ENCODE results near the gene SOX13.
"Not testable (repeated sequence)": the region's sequence is repeated elsewhere in the genome, so short reads cannot be mapped to it uniquely, and the experiment has no call there.

The SOX13 gene

DNA sequence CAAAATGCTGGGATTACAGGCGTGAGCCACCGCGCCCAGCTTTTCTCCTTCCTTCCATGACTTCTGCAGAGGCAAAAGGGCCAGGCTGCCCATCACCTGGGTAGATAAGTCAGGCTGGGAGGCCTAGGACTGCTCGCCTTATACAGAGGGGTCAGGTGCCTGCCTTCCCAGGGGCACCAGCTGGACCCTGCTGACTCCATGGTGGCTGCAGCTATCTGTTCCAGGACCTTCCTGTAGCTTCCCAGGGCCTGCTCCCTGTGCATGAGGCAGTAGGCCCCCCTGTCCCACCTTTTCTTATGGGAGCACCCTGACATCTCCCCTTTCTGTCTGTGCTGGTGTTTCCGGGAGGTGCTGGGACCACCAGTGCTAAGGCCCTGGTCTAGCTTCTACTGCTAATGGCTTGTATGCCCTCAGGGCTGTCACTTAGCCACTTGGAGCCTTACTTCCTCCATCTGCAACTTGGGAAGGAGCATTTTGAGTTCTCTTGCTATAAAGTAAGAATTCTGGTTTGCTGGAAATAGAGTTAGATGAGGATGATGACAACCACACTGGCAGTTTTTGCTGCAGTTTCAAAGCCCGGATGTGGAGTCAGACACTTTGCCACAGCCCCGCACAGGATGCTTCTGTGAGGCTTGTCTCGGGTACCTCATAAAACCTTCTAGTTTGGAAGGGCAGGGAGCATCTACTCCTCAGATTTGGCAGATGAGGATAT, 14.4 kb downstream of the SOX13 start:
- no peak for DNase-seq (ENCODE audit: low read depth in 3 of 3)

DNA sequence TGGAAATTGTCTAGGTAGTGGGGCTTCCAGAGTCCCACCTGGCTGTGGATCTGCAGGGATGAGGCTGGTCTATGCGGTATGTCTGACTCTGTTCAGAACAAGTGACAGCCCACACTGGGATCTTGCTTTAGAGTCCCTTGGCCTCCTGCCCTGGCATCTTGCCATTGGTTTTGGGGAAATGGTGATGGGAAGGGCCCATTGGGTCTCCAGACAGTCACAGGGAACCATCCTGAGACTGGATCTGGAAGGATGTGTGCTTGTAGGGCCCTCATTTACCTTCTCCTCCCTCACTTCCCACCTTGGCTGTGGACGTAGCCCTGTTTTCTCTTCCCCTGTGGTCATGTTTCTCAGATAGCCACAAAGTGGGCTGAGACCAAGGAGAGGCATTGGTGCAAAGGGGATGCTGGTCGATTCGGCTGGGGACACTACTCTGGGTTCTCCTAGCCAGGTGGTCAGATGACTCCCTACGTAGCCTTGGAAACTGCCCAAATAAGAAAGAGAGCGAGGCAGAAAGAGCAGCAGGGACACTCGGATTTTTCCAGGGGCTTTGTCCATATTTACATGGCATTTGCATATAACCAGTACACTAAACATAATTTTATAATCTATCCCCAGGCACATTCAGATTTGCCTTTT, 15.1 kb downstream of the SOX13 start:
- no peak for DNase-seq (ENCODE audit: low read depth in 3 of 3)

DNA sequence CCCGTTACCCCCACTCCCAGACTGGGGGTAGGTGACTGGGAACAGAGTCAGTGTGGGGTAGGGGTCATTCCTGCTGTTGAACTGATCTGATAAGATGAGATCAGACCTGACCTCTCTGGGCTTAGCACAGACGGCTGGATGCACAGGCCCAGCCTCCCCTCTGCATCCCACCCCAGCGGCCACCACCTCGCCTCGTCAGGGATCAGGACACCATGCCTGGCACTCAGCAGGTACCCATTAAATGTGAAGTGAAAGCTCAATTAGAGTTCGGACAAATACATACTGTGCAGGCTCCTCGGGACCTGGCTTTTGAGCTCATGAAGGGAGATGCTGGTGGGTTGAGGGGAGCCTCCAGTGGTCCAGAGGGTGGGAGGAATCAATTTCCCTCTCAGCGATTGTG, 15.7 kb downstream of the SOX13 start:
- no peak for DNase-seq (ENCODE audit: low read depth in 3 of 3)

DNA sequence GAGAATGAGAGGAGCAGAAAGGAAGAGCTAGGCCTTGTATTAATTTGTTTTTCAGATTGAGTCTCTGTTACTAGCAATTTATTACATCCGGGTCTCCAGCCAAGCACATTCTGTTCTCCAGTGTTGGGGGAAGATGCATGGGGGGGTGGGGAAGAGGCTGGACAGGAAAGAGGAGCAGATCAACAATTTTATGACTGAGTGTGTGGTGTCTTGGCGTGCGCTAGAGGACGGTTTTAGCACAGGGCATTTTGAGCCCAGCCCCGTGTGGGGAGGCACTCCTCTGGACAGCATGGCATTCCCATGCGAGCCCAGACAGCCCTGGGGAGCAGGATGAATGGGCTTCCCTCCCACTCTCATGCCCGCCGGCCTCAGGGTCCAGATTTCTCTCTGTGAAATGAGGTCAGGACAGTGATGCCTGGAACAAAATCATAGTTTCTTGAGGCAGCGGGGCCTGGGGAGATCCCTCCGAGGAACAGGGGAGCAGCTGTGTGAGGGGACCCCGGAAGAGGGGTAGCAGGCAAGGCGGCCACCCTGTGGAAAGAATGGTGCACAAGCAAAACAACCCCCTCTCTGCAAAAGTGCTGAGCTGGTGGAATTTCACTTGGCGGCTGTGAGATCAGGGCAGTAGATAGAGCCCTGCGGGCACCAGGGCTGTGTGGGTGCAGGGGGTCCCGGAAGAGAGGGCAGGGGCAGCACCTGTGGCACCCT, 16.3 kb downstream of the SOX13 start:
- DNase-seq (ENCODE audit: low read depth in 3 of 3) = no peak

DNA sequence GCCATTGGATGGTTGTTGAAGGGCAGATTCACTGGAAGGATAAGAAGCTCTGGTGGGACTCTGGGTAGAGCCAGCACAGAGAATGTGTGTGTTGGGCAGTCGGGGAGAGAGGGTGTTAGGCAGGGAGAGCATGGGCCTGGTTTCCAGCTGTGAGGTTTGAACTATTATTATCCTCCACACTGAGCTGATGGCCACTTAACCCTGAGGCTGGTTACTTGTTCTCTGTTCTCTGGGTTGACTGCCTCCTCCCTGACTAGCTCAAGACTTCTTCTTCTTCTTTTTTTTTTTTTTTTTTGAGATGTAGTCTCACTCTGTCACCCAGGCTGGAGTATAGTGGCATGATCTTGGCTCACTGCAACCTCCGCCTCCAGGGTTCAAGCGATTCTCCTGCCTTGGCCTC, 17.2 kb downstream of the SOX13 start:
- DNase-seq (ENCODE audit: low read depth in 3 of 3) = not testable (repeated sequence)

DNA sequence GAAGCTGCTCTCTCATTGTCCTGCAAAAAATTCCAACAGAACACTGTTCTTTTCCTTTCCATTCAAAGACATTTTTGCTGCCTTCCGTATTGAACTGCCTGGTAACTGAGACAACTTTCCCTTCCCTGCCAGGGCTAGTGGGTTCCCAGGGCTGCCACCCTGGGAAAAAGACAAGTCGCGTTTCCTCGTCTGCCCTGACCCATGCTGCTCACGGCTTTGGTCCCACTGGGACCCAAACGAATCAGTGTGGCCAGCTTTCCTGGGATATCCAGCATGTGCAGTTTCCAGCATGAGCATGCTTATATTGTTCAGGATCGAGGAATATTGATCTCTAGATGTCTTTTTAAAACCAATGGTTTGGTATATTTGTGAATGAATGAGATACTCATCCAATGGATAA, 18.2 kb downstream of the SOX13 start:
- no peak for DNase-seq (ENCODE audit: low read depth in 3 of 3)

DNA sequence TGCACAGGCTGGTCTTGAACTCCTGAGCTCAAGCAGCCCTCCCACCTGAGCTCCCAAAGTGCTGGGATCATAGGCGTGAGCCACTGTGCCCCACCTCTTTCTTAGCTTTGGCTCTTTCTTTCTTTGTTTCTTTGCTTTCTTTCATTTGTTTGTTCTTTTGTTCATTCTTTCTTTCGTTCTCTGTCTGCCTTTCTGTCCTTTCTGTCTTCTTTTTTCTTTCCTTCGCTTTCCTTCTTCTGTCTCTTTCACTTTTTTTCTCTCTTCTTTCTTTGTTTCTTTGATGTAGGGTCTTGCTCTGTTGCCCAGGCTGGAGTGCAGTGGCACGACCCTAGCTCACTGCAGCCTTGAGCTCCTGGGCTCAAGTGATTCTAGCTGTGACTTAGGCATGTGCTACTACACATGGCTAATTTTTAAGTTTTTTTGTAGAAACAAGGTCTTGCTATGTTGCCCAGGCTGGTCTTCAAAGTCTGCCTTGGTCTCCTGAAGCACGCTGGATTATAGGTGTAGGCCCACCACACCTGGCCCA, 18.9 kb downstream of the SOX13 start:
- no peak for DNase-seq (ENCODE audit: low read depth in 3 of 3)

DNA sequence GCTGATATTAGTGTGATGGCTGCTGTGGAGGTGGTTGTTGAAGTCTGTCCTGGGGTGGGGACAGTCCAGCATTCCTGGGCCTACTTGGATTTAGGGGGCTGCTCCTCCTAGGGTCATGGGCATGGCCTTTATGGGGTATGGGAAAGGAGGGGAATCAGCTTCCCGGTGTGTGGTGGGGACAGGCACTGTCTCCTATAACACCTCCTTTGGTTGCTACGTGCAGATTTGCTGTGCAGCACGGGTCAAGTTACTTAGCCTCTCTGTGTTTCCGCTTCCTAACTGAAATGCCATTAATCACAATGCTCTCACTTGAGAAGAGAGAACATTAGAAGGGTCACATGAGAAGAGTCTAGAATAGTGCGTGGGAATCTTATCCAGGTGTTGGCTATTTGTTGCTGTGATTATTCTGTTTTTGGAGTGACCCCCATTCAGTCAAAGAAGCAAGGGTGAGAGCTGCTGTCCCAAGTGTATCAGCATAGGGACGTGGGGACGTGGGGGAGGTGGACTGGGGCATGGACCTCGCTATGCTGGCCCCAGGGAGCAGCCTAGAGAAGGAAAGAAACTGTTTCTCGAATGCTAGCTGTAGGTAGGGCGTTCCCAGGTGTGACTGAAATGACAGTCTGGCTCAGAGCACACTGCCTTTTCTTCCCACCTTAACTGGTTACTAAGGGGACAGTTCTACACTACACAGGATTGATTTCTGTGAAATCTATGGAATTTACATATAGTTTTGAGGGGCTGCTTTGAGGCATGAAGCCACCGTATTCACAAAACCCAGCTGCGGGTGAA, 19.9 kb downstream of the SOX13 start:
- no peak for DNase-seq (ENCODE audit: low read depth in 3 of 3)

DNA sequence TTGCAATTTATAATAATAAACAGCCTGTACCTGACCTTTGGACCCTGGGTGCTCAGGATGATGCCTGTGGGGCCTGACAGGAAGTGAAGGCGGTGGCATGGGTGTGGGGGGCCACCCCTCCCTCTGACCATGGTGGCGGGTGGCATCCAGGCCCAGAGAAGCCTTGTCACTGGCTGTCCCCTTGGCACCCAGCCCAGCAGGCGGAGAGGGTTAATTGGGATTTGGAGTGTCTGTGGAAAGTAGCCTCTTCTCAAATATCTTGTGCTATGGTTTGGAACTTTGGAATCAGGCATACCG, 20.5 kb downstream of the SOX13 start:
- no peak for DNase-seq (ENCODE audit: low read depth in 3 of 3)

DNA sequence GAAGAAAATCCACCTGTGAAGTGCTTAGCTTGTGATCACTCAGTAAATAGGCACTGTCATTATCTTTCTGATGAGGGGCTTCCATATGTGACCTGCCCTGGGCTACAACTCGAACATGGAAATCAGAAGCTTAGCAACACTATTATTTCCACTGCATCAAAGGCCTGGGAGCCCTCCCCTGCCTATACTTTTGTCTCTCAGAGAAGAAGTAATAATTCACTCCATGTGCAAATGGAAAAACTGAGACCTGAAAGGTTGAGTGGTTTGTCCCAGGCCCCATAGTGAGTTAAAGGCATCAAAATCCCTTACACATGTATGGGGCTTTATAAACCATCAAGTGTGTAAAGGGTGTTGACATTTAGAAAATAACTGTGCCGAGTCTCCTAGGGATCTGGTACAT, 20.9 kb downstream of the SOX13 start:
- no peak for DNase-seq (ENCODE audit: low read depth in 3 of 3)

DNA sequence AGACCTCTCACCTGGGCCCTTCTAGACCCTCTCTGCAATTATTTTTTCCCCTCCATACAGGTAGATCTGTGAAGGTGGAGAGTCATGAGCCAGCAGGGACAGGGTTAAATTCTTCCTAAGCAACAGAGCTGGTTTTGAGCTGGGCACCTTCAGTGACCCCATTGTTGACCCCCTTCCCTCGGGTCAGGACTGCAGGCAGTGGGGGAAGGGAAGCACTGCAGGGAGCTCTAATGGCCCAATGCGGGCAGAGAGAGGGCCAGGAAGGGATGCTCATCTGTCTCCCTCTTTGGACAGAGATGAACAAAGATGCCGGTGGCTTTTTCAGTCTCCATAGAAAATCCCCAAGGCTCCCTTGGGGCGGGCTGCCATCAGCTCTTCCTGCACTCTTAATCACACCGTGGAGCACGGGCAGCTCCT, 21.4 kb downstream of the SOX13 start:
- no peak for DNase-seq (ENCODE audit: low read depth in 3 of 3)

DNA sequence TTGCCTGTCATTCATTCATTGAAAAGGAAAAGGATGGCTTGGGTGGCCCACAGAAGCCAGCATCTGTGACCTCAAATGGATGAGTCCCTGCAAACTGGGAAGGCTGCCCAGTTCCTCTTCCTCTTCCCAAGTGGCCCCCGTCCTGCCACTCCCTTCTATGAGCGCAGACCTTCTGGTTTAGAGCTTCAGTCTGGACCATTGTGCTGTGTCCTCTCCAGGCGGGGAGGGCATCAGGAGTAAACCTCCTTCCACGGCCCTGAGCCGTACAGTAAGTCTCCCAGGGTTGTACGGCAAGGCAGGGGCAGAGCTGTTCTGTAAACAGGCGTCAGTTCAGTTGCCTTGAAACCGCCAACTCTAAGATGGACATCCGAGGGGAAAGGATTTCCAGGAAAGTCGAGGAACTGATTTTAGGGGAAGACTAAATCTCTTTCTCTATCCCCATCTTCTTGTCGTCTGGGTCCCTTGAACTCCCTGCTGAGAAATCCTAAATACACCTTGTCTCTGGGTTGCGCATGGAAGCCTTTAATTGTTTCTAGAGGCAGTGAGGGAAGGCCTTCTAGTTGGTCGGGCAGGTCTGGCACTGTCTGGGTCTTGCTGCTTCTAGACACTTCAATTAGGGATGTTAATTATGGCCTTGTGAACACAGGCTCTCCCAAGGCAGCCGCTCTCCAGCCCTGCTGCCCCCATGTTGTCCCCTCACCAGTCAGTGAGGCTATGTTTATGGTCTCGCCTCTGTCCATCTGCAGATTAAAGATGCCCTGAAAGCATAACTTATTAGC, 22.1 kb downstream of the SOX13 start:
- DNase-seq (ENCODE audit: low read depth in 3 of 3) = no peak

DNA sequence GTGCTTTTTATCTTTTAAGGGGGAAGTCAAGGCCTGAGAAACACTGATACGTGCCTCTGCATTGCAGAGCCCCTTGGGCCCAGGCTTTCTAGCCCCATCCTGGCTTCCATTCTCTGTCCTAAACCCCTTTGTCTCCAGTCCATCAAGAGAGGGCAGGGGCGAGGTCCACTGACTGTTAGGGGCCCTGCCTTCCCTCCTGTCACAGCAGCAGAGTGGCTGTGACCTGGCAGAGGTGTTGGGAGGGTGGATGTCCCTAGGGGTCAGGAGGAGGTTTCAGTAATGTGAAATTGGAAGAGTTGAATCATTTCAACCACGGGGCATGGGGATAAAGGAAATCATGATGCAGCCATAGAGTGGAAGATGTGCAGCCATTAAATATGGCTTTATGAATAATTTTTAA, 24.0 kb downstream of the SOX13 start:
- DNase-seq (ENCODE audit: low read depth in 3 of 3) = no peak

DNA sequence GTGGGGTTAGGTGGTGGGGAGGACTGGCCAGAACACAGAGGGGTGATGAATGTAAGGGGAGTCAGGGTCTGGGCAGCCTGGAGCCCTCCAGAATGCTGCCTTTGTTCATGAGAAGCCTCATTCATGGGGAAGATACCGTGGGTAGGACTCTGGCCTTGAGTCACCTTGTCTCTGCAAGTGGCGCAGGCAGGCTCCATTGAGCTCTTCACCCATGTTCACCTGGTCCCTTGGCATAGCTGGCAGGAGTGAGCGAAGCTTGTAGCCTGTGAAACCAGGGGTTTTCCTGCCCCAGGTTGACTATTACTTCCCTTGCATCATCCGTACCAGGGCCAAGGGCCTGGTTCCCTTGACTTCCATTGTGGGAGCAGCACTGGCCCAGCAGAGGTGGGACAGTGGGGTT, 25.8 kb downstream of the SOX13 start:
- no peak for DNase-seq (ENCODE audit: low read depth in 3 of 3)

DNA sequence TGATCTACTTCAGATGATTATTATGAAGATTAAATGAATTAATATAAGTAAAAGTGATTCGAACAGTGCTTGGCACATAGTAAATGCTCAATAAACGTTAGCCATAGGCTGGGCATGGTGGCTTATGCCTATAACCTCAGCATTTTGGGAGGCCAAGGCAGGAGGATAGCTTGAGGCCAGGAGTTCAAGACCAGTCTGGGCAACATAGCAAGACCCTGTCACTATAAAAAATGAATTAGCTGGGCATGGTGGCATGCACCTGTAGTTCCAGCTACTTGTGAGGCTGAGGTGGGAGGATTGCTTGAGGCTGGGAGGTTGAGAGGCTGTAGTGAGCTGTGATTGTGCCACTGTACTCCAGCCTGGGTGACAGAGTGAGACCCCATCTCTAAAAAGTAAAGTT, 26.8 kb downstream of the SOX13 start:
- not testable (repeated sequence) for DNase-seq (ENCODE audit: low read depth in 3 of 3)

DNA sequence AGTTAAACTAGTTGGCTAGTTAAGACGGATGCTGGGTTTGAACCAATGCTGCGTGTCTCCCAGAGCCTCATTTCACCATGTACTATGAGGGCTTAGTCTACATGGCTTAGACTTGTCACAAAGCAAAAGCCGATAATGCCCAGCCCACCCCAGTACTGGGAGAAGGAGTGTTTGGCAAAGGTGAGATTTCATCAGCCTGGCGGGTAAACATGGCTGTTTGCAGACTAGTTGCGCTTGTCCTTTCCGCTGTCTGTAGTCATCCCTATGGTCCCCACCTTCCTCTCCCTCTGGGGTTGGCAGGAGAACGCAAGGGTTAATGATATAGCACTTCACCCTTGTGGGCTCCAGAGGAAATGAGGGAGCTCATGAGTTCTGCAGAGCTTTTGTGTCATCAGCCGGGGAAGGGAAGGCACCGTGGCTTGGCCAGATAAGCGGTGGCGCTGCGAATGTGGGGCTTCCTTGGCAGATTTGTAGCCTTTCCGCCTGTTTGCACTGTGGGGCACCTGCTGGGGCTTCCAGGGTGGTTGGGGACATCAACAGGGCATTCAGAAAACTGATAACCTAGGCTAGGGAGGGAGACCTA, 29.2 kb downstream of the SOX13 start:
- no peak for DNase-seq (ENCODE audit: low read depth in 3 of 3)

DNA sequence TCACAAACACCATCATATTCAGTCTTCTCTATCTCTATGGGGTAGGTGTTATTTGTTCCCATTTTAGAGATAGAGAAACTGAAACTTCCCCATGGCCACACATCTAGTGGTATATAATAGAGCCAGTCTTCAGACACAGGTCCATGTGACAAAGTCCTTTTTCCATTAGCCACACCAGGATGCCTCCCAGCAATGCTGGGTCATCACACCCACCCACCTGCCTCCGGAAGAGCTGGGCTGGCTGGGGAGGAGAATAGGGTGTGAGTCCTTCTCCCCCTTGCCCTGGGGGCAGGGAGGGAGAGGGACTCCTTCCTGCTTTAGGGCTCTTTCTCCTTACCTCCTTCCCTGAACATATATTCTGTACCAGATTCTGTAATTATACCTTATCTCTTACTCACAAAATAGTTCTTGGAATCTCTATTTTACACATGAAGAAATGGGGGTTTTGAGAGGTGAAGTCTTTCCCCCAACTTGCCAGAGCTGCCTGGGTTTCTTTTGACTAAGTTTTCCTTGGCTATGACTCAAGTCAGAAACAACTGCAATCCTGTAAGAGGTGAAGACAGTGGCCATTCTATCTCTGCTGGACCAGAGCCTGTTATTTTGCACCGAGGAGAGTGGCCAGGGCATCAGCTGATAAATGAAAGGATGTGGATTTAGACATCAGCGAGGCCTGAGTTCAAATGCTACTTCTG, 30.0 kb downstream of the SOX13 start:
- no peak for DNase-seq (ENCODE audit: low read depth in 3 of 3)

DNA sequence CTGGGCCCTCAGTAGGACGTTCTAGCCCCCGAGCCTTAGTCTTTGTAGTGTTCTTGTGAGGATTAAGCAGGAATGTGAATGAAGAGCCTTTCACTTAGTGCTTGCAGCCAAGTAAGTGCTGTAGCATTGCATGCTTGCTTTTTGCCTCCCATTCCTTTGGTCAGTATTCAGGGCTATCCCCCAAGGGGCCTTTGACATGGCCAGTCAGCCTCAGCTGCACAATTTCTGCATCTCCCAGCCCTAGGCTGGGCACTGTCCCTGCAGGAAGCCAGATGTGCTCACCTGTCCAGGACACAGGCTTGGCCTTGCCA, 30.5 kb downstream of the SOX13 start:
- DNase-seq (ENCODE audit: low read depth in 3 of 3) = no peak

DNA sequence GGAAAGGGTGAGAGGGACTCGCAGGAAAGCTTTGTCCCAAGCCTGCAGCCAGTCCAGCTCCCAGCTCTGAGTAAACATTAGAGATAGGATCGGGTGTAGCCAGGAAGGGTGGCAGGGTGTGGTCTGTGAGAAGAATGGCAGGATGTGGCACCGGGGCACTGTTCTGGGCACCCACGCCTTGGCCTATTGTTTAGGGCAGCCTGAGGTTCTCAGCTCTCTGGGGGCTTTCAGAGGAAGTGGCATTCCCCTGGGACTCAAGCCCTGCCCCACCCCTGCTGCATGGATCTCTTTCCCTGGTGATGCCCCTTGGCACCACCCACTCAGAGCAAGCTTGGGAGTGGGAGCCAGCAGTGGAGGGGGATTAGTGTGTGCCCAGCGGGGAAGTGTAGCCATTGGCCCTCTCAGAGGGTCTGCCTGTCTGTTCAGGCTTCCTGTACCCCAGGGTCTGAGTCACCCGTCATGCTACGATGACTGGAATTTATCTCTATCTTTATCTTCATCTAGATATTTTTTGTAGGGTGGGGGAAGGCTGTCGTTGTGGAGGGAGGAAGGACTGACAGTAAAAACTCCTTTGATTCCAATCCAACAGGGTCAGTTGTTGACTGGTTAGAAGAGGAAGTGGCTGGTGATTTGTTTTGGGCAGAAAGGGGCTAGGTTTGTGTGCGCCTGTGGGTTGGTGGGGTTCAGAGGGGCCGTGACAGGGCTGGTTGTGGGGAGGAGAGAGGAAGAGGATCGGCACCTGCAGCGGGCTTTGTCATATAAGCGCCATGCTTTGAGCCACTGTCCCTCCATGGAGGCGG, 31.6 kb downstream of the SOX13 start:
- DNase-seq (ENCODE audit: low read depth in 3 of 3) = no peak

DNA sequence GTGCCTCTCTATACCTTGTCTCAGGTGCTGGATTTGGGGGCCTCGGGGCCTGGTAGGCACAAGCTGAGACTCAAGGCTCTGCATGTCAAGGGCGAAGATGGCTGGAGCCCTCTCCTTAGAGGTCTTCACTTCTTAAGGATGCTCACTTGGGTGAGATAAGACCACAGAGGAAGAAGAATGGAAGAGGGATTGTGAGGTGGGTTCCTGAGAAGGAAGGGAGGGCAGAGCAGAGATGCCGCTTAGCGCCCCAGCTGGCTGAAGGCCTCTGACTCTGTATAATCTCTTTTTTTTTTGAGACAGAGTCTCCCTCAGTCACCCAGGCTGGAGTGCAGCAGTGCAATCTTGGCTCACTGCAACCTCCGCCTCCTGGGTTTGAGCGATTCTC, 32.2 kb downstream of the SOX13 start:
- no peak for DNase-seq (ENCODE audit: low read depth in 3 of 3)

All from stimulated activated CD4-positive, alpha-beta T cell treated with anti-CD3 and anti-CD28 coated beads, TNF-alpha, amount 100 ng/mL, for 48 hours (primary cell).